ENCODE data around the gene TANC1. TPM values are rescaled to one million over a fixed set of nuclear protein-coding genes. Genes with fewer than 3 reads are reported as not detected.
A peak's percentile ranks its signal among the peaks of the same experiment; 100 is the strongest.

The TANC1 gene
- total and polyA plus RNA-seq, 2 of the 4 experiments (the other 2 are of a cell fraction) = 10.2 to 12.9 TPM

DNA sequence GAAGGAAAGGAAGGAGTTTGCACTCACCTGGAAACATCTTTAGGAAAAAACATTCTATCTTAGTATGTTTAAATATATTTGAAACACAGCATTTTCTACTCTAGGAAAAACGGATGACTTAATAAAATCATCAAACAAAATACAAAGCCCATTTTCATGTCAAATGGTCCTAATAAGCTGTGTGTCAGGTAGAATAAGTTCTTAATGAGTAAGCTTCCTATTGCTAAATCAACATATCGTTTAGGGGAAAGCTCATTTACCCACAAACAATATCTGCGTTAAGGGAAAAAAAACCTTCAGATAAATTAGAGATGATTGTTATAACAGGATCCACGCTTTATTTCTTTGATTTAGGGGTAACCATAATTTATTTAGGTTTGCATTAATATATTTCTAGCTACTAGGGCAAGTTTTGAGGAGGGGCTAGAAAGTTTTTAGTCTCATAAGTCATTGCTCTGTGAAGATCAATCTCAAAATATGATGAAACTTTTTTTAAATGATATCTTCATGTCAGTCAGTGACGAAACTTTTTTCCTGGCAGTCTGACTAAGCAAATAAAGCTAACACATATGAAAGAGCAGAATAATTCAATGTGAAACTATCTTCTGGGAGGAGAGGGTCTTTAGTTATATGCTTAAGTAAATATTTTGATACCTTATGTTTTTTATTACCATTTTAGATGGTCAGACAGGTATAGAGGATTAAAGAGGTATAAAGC is 170.9 kb downstream of the TANC1 start:
- Histone ChIP-seq H4K8ac (ENCODE audit: low read depth in 2 of 2, low read length in 2 of 2) (peak overlapping the region; percentile 21 to 46; a peak in 1 of 4 replicates), H3K4ac (ENCODE audit: low read depth, low read length) (peak overlapping the region; percentile 66), H4K5ac (ENCODE audit: low read depth, low read length) (no peak overlapping the region), H3K79me1 (ENCODE audit: low read depth in 1 of 2, low read length in 2 of 2) (peaks cover 25 to 47% of the 10 kb centered on the region in 2 experiments), H3K56ac (ENCODE audit: extremely low read depth, insufficient read depth, low read length) (no peak overlapping the region; the same call in 1 of the 2 replicates), H3K4me1 (ENCODE audit: control insufficient read depth, insufficient read depth, low read length) (peaks cover 29% of the 10 kb centered on the region), H3K9ac (ENCODE audit: low read depth, low read length) (no peak overlapping the region), H3K9me3 (ENCODE audit: control insufficient read depth, insufficient read depth, low read length) (no peaks in the 10 kb centered on the region), H3K36me3 (ENCODE audit: control insufficient read depth, insufficient read depth, low read length) (no peaks in the 10 kb centered on the region), H2AK9ac (replicated peaks; ENCODE audit: low read depth, low read length, poor library complexity) (no peak overlapping the region), H3K4me2 (ENCODE audit: low read depth, low read length) (peak overlapping the region; percentile 58), H3K18ac (ENCODE audit: low read depth, low read length) (peak overlapping the region; percentile 82), H2BK120ac (ENCODE audit: low read depth, low read length) (peak overlapping the region; percentile 63), H2BK15ac (ENCODE audit: low read depth, low read length) (peak overlapping the region; percentile 10; the same call in 2 of the 3 replicates), H3K4me3 (ENCODE audit: insufficient read depth, low read depth, low read length) (no peak overlapping the region), H2AFZ (replicated peaks; ENCODE audit: low read length, poor library complexity) (no peak overlapping the region), H2BK20ac (ENCODE audit: low read depth, low read length) (peak overlapping the region; percentile 68), H3K9me1 (ENCODE audit: insufficient read depth, low read length) (peaks cover 26% of the 10 kb centered on the region), H4K91ac (ENCODE audit: insufficient read depth, low read depth, low read length) (peak overlapping the region; percentile 67), H3K23ac (ENCODE audit: low read depth, low read length) (no peak overlapping the region), H4K20me1 (ENCODE audit: insufficient read depth, low read length) (no peaks in the 10 kb centered on the region), H3K14ac (replicated peaks; ENCODE audit: low read depth, low read length) (peak overlapping the region; percentile 41), H3K27me3 (ENCODE audit: control insufficient read depth, insufficient read depth, low read length) (no peaks in the 10 kb centered on the region), H3K27ac (ENCODE audit: insufficient read depth, low read length) (peak overlapping the region; percentile 72), H2AK5ac (ENCODE audit: low read depth, low read length) (peak overlapping the region; percentile 65; the same call in 1 of the 2 replicates), H2BK5ac (ENCODE audit: low read depth, low read length, poor library complexity, severe bottlenecking) (peak overlapping the region; percentile 90)
- in situ Hi-C loops (cut with MboI; ENCODE audit: low sequenced_read_pairs) = no loop called here
- dilution Hi-C loops (cut with HindIII; ENCODE audit: low sequenced_read_pairs, unreplicated experiment) = no loop called here
- no peak for TF ChIP-seq RCOR1 (IDR thresholded peaks at IDR 0.05; ENCODE audit: insufficient replicate concordance, low read length)
- TF ChIP-seq FOS (IDR thresholded peaks at IDR 0.05; ENCODE audit: low read depth, low read length) = no peak
- 0 out of 2 replicates have a peak, but pooled peaks have one; percentile 18 for TF ChIP-seq CEBPB (IDR thresholded peaks at IDR 0.05; ENCODE audit: low read depth, low read length)
- TF ChIP-seq RFX5 (IDR thresholded peaks at IDR 0.05; ENCODE audit: low read depth, low read length) = no peak
- TF ChIP-seq, protein P1, sequence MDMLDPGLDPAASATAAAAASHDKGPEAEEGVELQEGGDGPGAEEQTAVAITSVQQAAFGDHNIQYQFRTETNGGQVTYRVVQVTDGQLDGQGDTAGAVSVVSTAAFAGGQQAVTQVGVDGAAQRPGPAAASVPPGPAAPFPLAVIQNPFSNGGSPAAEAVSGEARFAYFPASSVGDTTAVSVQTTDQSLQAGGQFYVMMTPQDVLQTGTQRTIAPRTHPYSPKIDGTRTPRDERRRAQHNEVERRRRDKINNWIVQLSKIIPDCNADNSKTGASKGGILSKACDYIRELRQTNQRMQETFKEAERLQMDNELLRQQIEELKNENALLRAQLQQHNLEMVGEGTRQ (IDR thresholded peaks at IDR 0.05; ENCODE audit: low read depth, low read length) = no peak
- no CpG with 5 or more reads among the region's 5 CpGs for WGBS, 2 experiments (ENCODE audit: extremely low coverage in 2 of 2, insufficient read length in 1 of 2)
- DNase-seq (no peak), ATAC-seq (ENCODE audit: low read depth) (no peak)
- CTCF ChIA-PET = interaction anchor here (1.1 to 1.8 kb wide), 2 partner anchors 9 to 20 kb away, joined by 4 to 8 read pairs; no protein-coding TSS in a partner anchor
- BruUV-seq (replicated peaks) = no TSS peak
- POLR2A ChIA-PET (ENCODE audit: unreplicated experiment) = no interaction called here
- intact Hi-C loops (cut with micrococcal nuclease) = loop anchor here (5.0 to 10.0 kb wide), 4 partner anchors 148 to 665 kb away; partner anchors contain the start of genes BAZ2B, MARCHF7 and WDSUB1

Measured in IMR-90 (cell line).